H9 (cell line): ENCODE results near the gene BRWD1. TPM values are rescaled to one million over a fixed set of nuclear protein-coding genes. Genes with fewer than 3 reads are reported as not detected.

Source experiments
- DNase-seq: peaks from one replicate; pipeline ENCODE4 v3.0.0-alpha.2; 2017
- H2AFZ ChIP-seq: one replicate; pipeline ENCODE4 v1.6.1; 2013; ENCODE audit warnings: mild to moderate bottlenecking, low read length, control low read depth, moderate library complexity
- H2AK5ac ChIP-seq: 2 replicates; pipeline ENCODE4 v1.6.1; 2013; ENCODE audit warnings: low read length, control low read depth, mixed read lengths; ENCODE audit not compliant: insufficient read length
- H2BK120ac ChIP-seq: one replicate; pipeline ENCODE4 v1.6.1; 2013; ENCODE audit warnings: low read depth, mild to moderate bottlenecking, low read length, control low read depth, inconsistent platforms; ENCODE audit not compliant: poor library complexity, severe bottlenecking
- H2BK12ac ChIP-seq: 2 replicates; pipeline ENCODE4 v1.6.1; 2013; ENCODE audit warnings: low read length, control low read depth, mixed read lengths, low read depth; ENCODE audit not compliant: insufficient read length
- H2BK15ac ChIP-seq: 2 replicates; pipeline ENCODE4 v1.6.1; 2013; ENCODE audit warnings: low read depth, low read length, control low read depth
- H2BK20ac ChIP-seq: one replicate; pipeline ENCODE4 v1.6.1; 2013; ENCODE audit warnings: low read depth, mild to moderate bottlenecking, low read length, control low read depth, inconsistent platforms; ENCODE audit not compliant: poor library complexity, severe bottlenecking
- H2BK5ac ChIP-seq: 2 replicates; pipeline ENCODE4 v1.6.1; 2013; ENCODE audit warnings: low read length, control low read depth, mixed read lengths; ENCODE audit not compliant: insufficient read length
- H3K14ac ChIP-seq: 2 replicates; pipeline ENCODE4 v1.6.1; 2013; ENCODE audit warnings: low read length, control low read depth; ENCODE audit not compliant: insufficient read depth
- H3K18ac ChIP-seq: 2 replicates; pipeline ENCODE4 v1.6.1; 2013; ENCODE audit warnings: low read depth, mild to moderate bottlenecking, mixed read lengths, low read length, control low read depth; ENCODE audit not compliant: insufficient read length
- H3K23ac ChIP-seq: 2 replicates; pipeline ENCODE4 v1.6.1; 2013; ENCODE audit warnings: low read length, control low read depth, mixed read lengths, low read depth; ENCODE audit not compliant: insufficient read length
- H3K23me2 ChIP-seq: 2 replicates; pipeline ENCODE4 v1.6.1; 2013; ENCODE audit warnings: low read depth, mild to moderate bottlenecking, mixed read lengths, low read length, control low read depth; ENCODE audit not compliant: insufficient read length, poor library complexity, severe bottlenecking
- H3K27ac ChIP-seq: 2 replicates; pipeline ENCODE4 v1.5.1; 2013; ENCODE audit warnings: low read length, control low read depth, mixed read lengths, low read depth; ENCODE audit not compliant: insufficient read length
- H3K27me3 ChIP-seq: 2 replicates; pipeline ENCODE4 v1.6.1; 2013; ENCODE audit warnings: low read length, control low read depth, inconsistent platforms; ENCODE audit not compliant: insufficient read depth
- H3K4ac ChIP-seq: 2 replicates; pipeline ENCODE4 v1.6.1; 2013; ENCODE audit warnings: low read depth, mild to moderate bottlenecking, control low read depth, inconsistent platforms, low read length, moderate library complexity
- H3K4me1 ChIP-seq: 2 replicates; pipeline ENCODE4 v1.6.1; 2013; ENCODE audit warnings: low read length, control low read depth, inconsistent platforms; ENCODE audit not compliant: insufficient read depth
- H3K4me2 ChIP-seq: 2 replicates; pipeline ENCODE4 v1.6.1; 2013; ENCODE audit warnings: low read length, control low read depth, mixed read lengths; ENCODE audit not compliant: insufficient read length, insufficient read depth
- H3K56ac ChIP-seq: 2 replicates; pipeline ENCODE4 v1.6.1; 2013; ENCODE audit warnings: low read depth, mild to moderate bottlenecking, mixed read lengths, low read length, control low read depth; ENCODE audit not compliant: insufficient read length
- H3K79me1 ChIP-seq: 2 replicates; pipeline ENCODE4 v1.6.1; 2013; ENCODE audit warnings: low read depth, mild to moderate bottlenecking, moderate library complexity, low read length, control low read depth, inconsistent platforms; ENCODE audit not compliant: insufficient read depth, poor library complexity, severe bottlenecking
- H3K79me2 ChIP-seq: 2 replicates; pipeline ENCODE4 v1.6.1; 2013; ENCODE audit warnings: low read length, control low read depth, inconsistent platforms; ENCODE audit not compliant: insufficient read depth
- H3K9ac ChIP-seq: 2 replicates; pipeline ENCODE4 v1.6.1; 2013; ENCODE audit warnings: low read length, control low read depth, mixed read lengths; ENCODE audit not compliant: insufficient read length; ENCODE audit errors: extremely low read depth
- H3K9me3 ChIP-seq: one replicate; pipeline ENCODE4 v1.6.1; 2013; ENCODE audit warnings: low read depth, low read length, inconsistent platforms; ENCODE audit not compliant: control insufficient read depth
- H3T11ph ChIP-seq: one replicate; pipeline ENCODE4 v1.6.1; 2013; ENCODE audit warnings: mild to moderate bottlenecking, low read length, control low read depth, inconsistent platforms
- H4K20me1 ChIP-seq: one replicate; pipeline ENCODE4 v1.6.1; 2013; ENCODE audit not compliant: control insufficient read depth, insufficient read length, insufficient read depth
- H4K5ac ChIP-seq: 2 replicates; pipeline ENCODE4 v1.6.1; 2013; ENCODE audit warnings: low read depth, mild to moderate bottlenecking, mixed read lengths, low read length, control low read depth; ENCODE audit not compliant: insufficient read length
- H4K8ac ChIP-seq: replicated peaks from 2 replicates; pipeline ENCODE4 v1.6.1; 2013; ENCODE audit warnings: low read length, control low read depth, mixed read lengths, low read depth; ENCODE audit not compliant: insufficient read length
- H4K91ac ChIP-seq: 2 replicates; pipeline ENCODE4 v1.6.1; 2013; ENCODE audit warnings: low read depth, mild to moderate bottlenecking, moderate library complexity, mixed read lengths, low read length, control low read depth; ENCODE audit not compliant: insufficient read length
- H3K27ac Mint-ChIP-seq, 3 experiments: 2 replicates in 2 of 3; 3 replicates in 1 of 3; pipeline ENCODE4 v1.8.0; 2020 to 2021; ENCODE audit warnings: mixed read lengths in 3 of 3, mild to moderate bottlenecking in 1 of 3, moderate library complexity in 1 of 3
- H3K27me3 Mint-ChIP-seq: 2 replicates; pipeline ENCODE4 v1.8.0; 2021; ENCODE audit warnings: low read depth, mild to moderate bottlenecking, moderate library complexity, mixed read lengths
- H3K36me3 Mint-ChIP-seq, 3 experiments: 2 replicates in 2 of 3; 3 replicates in 1 of 3; pipeline ENCODE4 v1.8.0; 2020 to 2021; ENCODE audit warnings: low read depth in 3 of 3, mixed read lengths in 3 of 3; ENCODE audit not compliant: insufficient read depth in 1 of 3
- H3K4me1 Mint-ChIP-seq, 2 experiments: 2 replicates each; pipeline ENCODE4 v1.8.0; 2020; ENCODE audit warnings: mixed read lengths in 2 of 2
- H3K4me3 Mint-ChIP-seq, 2 experiments: 2 replicates in 1 of 2; 3 replicates in 1 of 2; pipeline ENCODE4 v1.8.0; 2020 to 2021; ENCODE audit warnings: mild to moderate bottlenecking in 2 of 2, mixed read lengths in 2 of 2, moderate library complexity in 1 of 2
- H3K9me3 Mint-ChIP-seq, 2 experiments: 2 replicates in 1 of 2; 3 replicates in 1 of 2; pipeline ENCODE4 v1.8.0; 2020; ENCODE audit warnings: mild to moderate bottlenecking in 2 of 2, mixed read lengths in 2 of 2, moderate library complexity in 1 of 2
- CTCF ChIP-seq: fragments of 200-600 bp; sonication (generic); conservative IDR thresholded peaks from 3 replicates; pipeline ENCODE4 v1.8.0; 2021; ENCODE audit warnings: antibody characterized with exemption, mild to moderate bottlenecking
- WGBS: extraction: QIAGEN DNeasy Blood & Tissue Kit; methylation state at CpG from one replicate; pipeline ENCODE4 v1.1.7; 2013; ENCODE audit warnings: missing lambda C conversion rate, low lambda C conversion rate, mixed read lengths; ENCODE audit not compliant: insufficient read length; ENCODE audit errors: extremely low coverage; 5-methylcytosine and 5-hydroxymethylcytosine counted together
- total RNA-seq: library from RNA; stranded (reverse); gene quantifications from 2 replicates; pipeline ENCODE4 v1.2.1, GENCODE V29; 2021

BRWD1 gene
- total RNA-seq, 1 experiment from 2014 or later, result 48.4 TPM

- no peak overlapping the region for H3K9ac ChIP-seq
- H3K27me3 Mint-ChIP-seq, result no peaks in the 10 kb centered on the region; the same call in 1 of the 2 replicates
- no peaks in the 10 kb centered on the region for H3K9me3 ChIP-seq
- H2BK15ac ChIP-seq, result no peak overlapping the region
- no peak overlapping the region for H2AFZ ChIP-seq
- no peak overlapping the region for H3K4ac ChIP-seq
- H3K23ac ChIP-seq, result no peak overlapping the region
- H3K9me3 Mint-ChIP-seq, result peaks cover 9 to 15% of the 10 kb centered on the region in 2 experiments
- no peak overlapping the region for H3K27ac ChIP-seq
- no peak overlapping the region for H2AK5ac ChIP-seq
- no peak overlapping the region for H2BK12ac ChIP-seq
- H4K91ac ChIP-seq, result no peak overlapping the region
- peaks cover 3 to 10% (median 4%) of the 10 kb centered on the region in 3 experiments; a peak in 5 of 7 replicates for H3K36me3 Mint-ChIP-seq
- no peak overlapping the region for H4K5ac ChIP-seq
- H3K4me2 ChIP-seq, result no peak overlapping the region
- no peaks in the 10 kb centered on the region for H3K79me2 ChIP-seq
- H3K4me1 ChIP-seq, result no peaks in the 10 kb centered on the region
- H3K14ac ChIP-seq, result no peak overlapping the region
- no peak overlapping the region for H3K4me3 Mint-ChIP-seq
- H4K8ac ChIP-seq, result no peak overlapping the region
- no CpG with 5 or more reads among the region's 7 CpGs for WGBS
- no peak overlapping the region; a peak in 1 of 7 replicates for H3K27ac Mint-ChIP-seq
- no peak overlapping the region for H2BK5ac ChIP-seq
- no peaks in the 10 kb centered on the region for H3K27me3 ChIP-seq
- no peaks in the 10 kb centered on the region for H4K20me1 ChIP-seq
- no peak for TF ChIP-seq CTCF
- no peak overlapping the region for H3K18ac ChIP-seq
- H3K23me2 ChIP-seq, result no peaks in the 10 kb centered on the region
- no peak overlapping the region for H3T11ph ChIP-seq
- H3K4me1 Mint-ChIP-seq, result no peaks in the 10 kb centered on the region
- no peak for DNase-seq
- H3K56ac ChIP-seq, result no peak overlapping the region
- H3K79me1 ChIP-seq, result no peaks in the 10 kb centered on the region
- no peak overlapping the region for H2BK120ac ChIP-seq
- no peak overlapping the region for H2BK20ac ChIP-seq
Observed at GRCh38 chr21:39156024-39156423, 157.4 kb downstream of the BRWD1 start.
